Muscle of arm (tissue), 12 donors: Measurements from ENCODE around the gene TSEN15. TPM values are rescaled to one million over a fixed set of nuclear protein-coding genes. Genes with fewer than 3 reads are reported as not detected.

Source experiments
- DNase-seq: peaks from one replicate; pipeline ENCODE4 v3.0.0-alpha.2; 2013
- polyA plus RNA-seq, 12 donors: library from polyadenylated mRNA; unstranded; fragments of 120-200 nt; gene quantifications; one replicate each; pipeline ENCODE4 v1.2.1, GENCODE V29; 2013; ENCODE audit not compliant: insufficient read length in 12 of 12

TSEN15 gene
- polyA plus RNA-seq, 12 donors: 30.2 to 70.8 (median 40.0) TPM; not detected in 1

DNA sequence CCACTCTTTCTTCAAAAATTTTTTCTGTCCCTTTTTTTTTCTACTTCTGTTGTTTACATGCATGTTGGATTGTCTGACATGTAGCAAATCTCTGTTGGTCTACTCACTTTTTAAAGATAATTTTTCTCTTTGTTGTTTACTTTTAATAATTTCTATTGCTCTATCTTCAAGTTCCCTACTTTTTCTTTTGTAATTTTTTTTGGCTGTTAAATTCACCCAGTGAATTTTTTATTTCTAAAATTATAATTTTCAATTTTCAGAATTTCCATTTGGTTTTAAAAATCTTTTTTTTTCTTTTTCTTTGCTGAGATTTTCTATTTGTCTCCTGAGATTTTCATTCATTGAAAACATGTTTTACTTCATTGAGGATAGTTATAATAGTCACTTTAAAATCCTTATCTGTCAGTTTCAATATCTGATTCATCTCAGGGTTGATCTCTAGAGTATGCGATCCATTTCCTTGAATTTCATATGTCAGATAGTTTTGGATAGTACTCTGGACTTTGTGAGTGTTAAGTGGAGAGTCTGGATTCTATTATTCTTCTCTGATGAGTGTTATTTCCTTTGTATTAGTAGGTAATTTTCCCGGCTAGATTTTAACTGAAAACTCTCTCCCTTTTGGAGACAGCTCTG lies 1.6 kb upstream of the TSEN15 start:
- no peak for DNase-seq

DNA sequence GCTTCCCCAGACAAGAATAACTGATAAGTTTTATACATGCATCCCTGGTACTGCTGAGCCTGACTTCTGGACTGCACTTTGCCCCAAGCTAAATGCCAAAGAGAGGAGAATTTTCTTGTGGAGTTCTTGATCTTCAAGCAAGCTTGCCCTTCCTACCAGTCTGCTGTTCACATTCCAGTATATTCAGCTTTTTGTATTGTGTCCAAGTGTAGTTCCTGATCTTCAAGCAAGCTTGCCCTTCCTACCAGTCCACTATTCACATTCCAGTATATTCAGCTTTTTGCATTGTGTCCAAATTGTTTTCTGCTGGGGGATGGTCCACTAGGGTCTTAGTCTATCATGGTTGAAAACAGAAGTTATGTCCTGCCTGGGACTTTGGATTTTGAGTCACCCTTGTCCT lies 894 bp upstream of the TSEN15 start:
- no peak for DNase-seq

DNA sequence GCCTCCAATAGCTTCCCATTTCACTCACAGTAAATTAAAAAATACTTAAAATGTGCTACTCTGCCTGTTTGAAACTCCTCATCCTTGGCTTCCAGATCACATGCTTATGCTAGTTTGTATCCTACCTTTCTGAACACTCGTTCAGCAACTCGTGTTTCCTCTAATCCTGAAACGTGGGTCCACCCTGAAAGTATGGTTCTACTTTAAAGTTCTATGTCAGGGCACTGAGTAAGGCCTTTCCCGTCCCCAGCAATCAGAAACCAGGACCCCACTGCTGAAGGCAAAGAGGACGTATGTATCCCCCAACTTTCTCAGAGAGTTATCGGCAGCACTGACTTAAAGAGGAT lies 419 bp upstream of the TSEN15 start:
- DNase-seq: no peak

DNA sequence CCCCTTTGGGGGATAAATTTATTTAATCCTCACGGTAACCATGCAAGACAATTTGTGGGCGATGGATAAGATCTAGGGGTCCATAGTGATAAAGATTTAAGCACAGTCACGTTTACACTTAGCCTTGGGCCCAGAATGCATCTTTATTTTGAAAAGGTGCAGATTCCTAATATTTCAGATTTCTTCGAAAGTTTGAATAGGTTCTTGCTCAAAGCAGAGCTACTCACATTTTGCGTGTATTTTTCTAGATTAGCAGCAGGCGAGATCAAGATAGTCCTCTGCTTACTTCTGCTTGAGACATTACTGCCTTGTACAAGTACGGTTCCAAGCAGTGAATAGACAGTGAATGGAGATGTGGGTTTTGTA lies 647 bp downstream of the TSEN15 start:
- no peak for DNase-seq

DNA sequence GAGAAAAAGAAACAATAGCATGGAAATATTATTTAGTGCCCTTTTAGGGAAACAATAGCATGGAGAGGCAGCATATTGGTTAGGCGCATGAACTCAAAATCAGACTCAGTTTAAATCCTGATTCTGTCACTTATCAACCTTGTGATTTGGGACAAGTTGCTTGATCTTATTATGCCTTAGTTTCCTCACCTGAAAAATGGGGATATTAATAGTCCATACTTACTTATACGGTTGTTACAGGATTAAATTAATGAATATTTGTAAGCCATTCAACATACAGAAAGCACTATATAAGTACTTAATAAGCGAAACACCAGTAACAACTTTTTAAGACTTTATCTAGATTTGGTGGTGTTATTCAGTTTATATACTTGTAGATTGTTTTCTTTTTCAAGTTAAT lies 1.2 kb downstream of the TSEN15 start:
- DNase-seq: no peak

DNA sequence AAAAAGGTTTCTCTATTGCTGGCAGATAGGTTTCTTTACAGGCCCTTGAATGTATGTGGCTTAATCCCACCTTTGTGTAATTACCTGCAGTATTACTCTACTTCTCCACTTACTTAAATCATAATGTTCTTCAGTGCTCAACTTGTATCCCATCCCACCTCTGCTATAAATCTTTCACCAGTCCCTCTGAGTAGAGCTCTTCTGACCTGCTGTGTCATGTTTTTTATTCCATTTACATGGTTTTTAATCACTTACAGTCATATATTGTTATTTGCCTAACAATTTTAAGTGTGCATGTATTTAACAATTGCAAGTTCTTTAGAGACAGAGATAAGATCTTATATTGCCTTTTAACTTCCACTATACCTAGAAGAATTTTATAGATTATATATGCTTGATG lies 2.4 kb downstream of the TSEN15 start:
- no peak for DNase-seq

DNA sequence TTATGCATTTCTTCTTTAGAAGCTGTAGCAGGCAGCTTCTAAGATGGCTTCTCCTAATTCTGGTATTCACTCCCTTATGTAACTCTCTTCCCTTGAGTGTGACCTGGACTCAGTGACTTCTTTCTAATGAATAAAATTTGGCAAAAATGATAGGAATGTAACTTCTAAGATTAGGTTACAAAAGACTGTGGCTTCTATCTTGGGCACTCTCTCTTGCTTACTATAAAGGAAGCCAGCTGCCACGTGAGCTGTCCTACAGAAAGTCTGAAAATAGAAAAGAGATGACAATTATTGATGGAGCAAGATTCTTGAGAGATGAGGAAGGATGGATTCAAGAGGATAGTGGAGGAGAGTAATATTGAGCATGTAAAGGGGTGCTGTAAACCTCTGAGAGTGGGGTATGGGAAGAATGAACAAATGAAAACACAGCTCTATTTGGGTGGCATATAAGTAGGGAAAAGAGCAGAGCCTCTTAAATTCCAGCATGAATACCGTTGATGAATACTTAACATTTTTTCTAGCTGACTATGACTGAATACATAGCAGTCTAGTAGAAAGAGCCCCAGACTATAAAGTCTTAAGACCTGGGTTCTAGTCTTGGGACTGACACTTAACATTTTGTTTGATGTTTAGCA lies 5.5 kb downstream of the TSEN15 start:
- no peak for DNase-seq

DNA sequence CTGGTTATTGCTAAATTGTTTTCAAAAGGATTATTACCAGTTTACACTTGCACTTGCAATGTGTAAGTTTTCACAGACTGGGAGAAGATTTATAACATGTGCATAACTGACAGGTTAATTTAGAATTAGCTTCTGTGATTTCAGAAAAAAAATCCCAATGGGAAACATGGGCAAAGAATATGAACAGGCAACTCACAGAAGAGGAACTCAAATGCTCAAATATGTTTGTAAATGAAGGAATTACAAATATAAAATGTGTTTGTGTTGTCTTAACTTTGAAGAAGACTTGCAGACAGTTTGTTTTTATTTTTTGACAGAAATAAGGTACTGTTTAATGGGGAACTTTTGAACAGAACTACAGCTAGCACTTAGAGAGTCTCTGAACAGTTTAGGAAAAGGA lies 8.4 kb downstream of the TSEN15 start:
- DNase-seq: no peak

DNA sequence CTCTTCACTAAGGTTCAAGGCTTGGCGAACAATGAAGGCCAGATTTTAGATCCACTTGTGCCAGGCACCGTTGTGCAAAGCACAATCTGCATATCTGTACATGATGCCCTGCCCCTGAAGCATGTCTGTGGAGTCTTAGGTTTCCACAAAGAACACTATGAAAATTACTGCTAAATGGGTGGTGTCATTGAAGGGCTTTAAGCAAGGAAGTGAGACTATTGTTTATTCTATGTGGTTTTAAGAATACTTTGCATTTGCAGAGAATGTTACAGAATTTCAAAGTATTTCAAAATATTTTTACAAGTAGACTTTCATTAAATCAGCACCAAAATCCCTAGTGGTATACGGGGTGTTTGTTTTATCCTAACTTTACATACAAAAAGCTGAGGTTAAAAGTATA lies 8.8 kb downstream of the TSEN15 start:
- no peak for DNase-seq

DNA sequence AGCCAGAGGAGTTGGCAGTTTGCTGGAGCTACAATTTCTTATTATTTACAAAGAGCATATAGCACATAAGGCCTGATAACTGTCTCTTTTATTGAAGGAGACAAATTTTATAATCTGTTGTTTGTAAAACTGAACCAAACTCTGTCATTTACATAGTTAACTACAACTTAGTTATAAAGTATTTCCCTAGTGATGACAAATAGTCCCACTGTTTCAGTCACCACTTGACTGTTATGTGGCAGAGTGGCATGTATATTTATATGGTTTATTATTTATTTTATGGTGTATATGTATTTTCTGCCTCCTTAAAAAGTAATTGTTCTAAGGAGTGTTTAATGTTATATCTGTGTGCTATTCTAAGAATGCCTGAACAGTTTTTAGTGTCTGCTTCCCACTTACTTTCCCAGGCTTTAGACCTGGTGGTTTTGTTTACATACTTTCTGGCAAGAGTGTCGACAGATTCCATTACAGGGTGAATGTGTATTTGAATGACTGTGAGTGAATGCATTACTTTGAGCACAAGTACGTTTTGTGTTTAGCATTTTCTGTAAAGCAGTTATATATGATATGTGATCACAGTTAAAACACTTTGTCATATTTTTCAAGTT lies 10.0 kb downstream of the TSEN15 start:
- no peak for DNase-seq

DNA sequence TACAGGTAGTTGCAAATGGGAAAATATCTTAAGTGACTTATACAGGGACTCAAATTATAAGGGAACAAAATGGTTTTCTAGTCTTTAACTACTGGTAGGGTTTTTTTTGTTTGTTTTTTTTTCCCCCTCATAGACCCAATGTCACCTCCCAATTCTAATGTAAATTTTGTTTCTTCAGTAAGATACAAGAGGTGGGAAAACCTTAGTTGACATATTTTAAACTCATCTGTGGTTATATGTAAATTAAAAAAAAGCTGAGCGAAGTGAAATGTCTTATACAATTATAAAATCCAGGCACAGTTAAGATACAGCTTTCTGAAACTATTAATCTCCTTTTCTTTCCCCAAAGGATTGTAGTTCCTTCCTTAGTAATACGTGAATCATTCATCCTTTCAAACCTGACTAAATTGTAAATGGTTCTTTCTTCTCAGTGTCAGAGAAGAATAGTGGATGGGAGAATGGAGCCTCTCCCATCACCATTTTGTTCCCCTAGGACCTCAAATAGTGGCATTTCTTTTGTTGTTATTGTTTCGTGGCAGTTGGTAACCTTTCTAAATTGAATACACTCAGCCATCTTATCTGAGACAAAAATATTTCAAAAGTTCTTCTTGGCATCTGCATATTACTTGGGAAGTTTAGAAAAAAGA lies 11.2 kb downstream of the TSEN15 start:
- no peak for DNase-seq

DNA sequence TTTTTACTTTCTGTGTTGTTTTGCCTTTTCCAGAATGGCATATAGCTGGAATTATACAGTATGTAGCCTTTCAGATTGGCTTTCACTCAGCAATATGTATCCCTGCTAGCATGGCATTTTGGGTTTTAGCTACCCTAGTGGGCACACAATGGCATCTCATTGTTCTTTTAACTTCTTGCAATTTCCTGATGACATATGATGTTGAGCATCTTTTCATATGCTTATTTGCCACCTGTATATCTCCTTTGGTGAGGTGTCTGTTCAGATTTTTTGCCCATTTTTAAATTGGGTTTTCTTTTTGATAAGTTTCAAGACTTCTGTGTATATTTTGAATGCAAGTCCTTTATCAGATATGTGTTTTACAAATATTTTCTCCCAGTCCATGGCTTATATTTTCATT lies 14.0 kb downstream of the TSEN15 start:
- DNase-seq: no peak

DNA sequence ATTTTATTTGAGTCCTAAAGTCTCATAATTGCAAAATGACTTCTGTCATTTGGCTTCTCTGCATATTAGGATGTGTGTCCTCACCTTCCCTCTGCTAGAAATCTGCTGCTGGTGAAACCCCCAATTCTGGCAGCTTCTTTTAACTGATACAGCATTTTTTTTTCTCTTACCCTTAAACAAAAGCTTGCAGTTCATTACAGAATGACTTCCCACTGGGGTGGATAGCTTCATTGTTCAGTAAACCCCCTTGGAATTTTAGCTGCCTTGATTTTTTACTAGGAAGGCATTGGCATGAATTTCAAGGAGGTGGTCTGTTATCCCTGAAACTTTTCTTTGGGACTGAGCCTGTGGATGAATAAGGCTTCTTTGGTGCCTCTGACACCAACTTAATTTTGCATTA lies 16.8 kb downstream of the TSEN15 start:
- DNase-seq: no peak

DNA sequence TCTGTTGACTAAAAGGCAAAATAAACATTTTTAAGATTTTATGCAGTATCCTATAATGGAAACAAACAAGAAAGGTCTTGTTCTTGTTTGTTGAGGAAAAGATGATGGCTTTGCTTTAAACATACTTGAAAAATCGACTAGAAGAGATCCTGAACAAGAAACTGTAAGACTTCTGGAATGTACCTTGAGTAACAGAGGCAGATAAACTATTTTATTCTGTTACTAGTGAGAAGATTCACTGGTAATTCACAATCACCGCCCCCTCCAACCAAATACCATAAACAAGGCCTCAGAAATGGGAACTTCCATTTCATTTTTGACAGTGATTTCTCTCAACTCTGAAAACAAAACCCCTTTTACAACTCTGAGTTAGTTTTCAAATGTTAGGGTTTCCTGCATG lies 18.1 kb downstream of the TSEN15 start:
- DNase-seq: no peak

DNA sequence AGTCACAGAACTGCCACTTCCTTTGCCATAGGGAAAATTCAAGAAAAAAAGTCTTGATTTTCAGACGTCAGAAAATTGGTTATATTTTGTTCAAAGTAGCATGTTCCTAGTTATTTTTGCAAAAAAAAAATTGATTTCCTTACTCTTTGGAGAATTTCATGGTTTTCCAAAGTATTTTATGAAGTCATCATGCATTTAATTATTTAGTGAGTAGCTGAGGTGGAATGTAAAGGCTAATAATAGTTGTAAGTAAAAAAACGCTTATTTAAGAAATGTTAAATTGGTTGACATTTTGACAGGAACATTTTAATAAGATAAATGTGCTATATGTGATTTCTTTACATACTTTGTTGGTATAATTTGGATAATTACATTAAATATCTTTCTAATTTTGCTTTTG lies 20.8 kb downstream of the TSEN15 start:
- DNase-seq: no peak

DNA sequence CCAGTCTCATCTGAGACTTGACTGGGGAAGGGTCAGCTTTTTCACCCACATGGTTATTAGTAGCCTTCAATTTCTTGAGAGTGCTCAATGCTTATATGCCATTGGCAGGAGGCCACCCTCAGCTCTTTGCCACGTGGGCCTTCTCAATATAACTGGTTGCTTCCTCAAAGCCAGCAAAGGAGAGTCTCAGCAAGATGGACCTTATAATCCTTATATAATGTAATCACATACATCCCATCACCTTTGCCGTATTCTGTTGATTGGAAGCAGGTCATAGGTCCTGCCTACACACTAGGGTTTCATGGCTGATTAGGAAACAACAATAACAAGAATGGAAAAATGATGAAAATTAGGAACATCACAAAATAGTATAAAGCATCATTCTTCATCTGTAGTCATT lies 22.9 kb downstream of the TSEN15 start:
- no peak for DNase-seq

DNA sequence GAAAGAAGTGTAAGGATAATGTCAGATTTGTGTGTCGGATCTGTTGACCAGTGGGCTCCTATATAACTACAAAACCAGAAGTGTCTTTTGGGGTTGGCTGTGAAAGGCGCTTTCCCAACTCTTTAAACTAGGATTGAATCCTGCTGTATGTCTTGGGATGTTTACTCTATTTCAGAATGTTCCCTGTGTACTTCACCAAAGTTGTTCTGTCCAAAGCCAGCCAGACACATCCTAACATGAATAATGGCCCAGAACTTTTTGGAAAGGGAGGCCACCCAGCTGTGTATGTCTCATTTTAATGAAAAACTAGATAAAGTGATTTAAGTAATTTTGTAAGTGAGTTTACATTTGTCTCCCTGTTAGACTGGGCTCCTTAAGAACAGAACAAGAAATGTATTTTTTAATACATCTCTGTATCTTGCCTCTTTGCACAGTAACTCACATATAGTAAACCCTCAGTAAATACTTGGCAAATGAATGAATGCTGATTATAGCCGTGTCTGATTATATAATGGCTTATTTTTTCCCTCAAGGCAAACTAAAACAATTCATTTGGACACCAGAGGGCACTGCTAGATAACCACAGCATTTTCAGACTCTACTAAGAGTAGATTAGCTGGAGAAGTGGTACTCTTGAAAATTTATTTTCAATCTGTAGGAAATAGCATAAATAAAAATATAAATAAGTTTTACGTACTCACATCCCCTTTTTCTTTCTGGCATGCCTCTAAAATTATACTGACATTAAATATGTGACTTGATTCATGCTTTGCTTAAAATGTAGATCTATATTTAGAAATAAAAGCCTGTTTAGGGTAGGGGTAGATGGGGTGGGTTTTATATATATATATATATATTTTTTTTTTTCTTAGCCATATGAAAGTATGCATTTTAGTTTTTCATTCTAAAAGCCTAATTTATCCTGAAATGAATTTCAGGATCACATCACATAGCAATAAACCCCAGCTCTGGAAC lies 23.8 kb downstream of the TSEN15 start:
- peak; percentile 80 for DNase-seq

DNA sequence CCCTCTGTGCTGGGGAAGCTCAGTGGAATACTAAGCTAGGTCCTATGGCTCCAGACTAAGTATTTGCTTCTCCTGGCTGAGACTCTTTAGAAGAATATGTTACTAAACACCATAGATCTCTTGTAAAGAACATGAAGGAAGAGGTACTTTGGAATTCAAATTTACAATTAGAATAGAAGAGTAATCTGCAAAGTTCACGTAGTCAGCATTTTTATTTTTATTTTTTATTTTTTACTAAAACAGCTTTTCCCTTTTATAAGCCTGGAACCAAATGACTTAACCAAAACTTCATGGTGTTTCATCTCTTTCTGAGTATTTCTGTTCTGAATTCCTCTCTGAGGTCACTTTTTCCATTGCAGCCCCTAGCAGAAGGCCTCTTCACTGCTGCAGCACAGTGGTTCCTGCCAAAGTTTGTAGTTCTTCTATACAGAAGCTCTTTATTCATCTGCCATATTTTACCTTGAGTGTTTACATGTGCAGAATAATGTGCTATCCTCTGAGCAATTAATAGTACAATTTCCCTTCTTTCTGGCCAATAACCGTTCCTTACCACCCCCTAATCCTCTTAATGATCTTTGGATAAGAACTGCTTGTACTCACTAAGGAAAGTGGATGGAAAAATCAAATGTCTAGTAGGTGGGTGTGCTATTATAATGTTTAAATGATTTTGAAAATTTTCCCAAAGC lies 27.2 kb downstream of the TSEN15 start:
- DNase-seq: peak; percentile 86

DNA sequence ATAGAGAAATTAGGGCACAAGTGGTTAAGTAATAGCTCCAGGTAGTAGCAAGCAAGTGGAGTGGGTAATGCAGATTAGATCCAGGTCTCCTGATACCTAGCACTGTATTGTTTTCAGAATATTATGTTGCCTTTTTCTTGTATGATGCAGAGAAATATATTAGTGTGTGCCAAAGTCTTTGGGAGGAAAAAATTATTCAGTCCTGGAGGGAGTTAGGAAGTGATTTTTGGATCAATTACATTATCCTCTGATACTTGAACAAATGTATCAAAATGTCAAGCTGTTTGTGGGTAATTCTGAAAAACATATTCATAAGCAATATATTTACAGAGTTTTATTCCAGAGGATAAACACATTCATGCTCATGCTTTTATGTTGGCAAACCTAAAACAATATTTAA lies 28.8 kb downstream of the TSEN15 start:
- no peak for DNase-seq

DNA sequence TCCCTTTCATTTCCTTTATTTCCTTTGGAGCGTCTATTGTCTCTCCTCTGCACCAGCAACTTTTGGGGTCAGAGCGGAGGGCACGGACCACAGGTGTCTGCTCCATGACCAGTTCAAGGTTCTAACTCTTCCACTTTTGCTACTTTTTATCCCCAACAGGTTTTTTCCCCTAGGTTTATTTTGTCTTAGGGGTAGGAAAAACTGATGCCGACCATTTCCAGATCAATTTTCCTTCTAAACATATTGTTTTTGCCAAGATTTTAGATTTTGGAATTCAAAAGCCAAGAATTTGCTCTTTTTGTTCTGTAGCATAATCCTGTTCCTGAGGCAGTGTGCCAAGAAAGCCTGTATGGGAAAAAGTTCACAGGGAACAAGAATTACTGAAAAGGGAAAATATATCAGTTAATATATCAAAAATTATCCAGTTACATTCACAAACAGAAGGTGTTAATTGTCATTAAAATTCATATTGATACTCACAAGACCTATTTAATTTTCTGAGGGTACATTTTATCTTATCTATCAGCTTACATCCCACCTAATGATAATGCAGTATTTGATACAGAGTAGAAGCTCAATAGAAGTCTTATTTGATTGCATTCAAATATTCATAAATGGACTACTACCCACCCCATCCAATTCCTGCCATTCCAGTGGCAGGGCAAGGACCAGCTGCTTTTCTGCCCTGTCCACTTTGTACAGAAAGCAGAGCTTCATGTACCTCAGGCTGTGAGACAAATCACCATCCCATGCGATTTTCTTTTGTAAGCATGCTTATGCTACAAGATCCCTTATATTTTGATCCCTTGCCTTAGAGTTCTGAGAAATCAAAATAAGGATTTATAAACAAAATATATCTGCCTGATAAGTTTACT lies 31.2 kb downstream of the TSEN15 start:
- DNase-seq: peak; percentile 67
